GM19025 (cell line): ENCODE results near the gene ZNF587B.
"Not testable (repeated sequence)": the region's sequence is repeated elsewhere in the genome, so short reads cannot be mapped to it uniquely, and the experiment has no call there.

Source experiments
- ATAC-seq: cut with Tn5 transposase; IDR thresholded peaks from one replicate; pipeline ENCODE4 v1.9.1; 2021; ENCODE audit warnings: mild to moderate bottlenecking, low read depth, moderate library complexity; ENCODE audit not compliant: unreplicated experiment

Gene ZNF587B

DNA sequence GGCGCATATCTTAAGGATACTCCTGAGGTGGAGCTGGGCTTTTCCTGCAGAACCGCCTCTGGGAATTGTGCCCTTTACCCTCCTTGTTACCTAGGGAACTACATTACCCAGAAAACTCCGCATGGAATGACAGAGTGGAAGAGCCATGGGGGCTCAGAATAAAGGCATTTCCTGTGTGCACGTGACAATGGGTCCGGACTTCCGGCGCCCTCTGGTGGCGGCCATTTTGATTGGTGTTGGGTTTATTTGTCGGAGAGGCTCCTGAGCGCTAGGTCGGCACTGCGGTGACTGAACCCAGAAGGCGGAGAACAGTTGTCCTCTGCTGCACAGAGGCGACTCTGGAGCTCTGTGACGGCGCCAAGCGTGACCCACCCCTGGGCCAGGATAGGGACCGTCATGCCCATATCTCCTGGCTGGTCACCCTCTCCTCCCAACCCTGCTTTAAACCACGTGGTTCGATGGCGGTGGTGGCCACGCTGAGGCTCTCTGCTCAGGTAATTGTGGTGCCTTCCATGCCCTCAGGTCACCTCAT, at the start of gene ZNF587B:
ZNF587B (plus strand) TSS at position 229 of the 532 bp plus-strand sequence; CDS start at position 459, 230 bp downstream.
- no peak for ATAC-seq

DNA sequence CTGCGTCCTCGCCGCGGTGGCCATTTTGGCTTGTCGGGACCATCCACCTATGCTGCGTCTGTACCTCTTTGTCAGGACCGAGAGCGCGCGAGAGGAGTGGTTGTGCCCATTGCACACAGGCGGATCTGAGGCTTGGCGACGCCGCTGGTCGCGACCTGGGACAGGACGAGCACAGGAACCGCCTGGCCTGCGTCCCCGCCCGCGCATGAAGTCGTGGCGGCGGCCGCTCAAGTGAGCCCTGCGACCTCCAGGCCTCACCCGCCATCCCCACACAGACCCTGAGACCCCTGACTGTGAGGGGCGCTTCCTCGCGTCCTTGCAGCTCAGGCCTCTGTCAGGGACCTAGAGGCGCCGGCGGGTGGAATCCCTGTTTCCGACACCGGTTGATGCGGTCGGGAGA, 43.8 kb upstream of the ZNF587B start:
- ATAC-seq = no peak

DNA sequence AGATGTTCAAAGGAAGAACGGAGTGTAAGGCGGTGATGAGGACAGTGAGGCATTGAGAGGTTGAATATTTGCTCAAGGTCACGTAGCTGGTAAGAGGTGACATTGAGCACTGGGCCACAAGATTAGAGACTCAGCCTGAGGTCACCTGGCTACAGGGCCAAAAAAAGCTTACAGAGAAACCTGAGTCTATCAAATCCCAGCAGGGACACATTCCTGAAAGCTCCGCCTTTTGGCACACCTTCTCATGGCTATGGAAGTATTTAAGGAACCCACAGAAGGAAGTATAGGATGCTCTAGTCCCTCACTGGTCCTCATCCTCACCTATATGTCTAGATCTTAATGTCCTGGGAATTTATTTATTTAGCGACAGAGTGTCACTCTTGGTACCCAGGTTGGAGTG, 43.2 kb upstream of the ZNF587B start:
- no peak for ATAC-seq

DNA sequence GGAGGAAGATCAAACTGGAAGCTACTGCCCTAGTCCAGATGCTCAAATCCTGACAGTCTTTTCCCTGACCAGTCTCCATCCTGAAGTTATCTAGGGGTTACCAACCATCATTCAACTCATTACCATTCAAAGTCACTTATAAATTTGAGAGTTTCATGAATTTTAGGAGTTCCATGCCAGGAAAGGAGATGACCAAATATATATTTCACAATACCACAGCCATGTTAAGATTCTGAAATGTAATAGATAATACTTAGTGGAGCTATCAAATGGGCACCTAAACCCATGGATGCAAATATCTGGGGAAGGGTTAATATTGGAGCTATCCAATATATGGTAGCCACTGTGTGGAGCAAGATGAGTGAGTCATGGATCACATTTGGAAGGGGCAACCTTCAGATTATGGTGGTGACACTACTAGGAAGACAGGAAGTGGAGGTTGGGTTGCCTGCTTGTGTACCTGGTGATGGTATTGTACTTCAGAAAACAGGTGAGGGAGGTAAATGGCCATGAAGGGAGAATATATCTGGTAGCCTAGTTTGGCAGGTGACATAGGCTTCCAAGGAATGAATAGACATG, 41.9 kb upstream of the ZNF587B start:
- no peak for ATAC-seq

DNA sequence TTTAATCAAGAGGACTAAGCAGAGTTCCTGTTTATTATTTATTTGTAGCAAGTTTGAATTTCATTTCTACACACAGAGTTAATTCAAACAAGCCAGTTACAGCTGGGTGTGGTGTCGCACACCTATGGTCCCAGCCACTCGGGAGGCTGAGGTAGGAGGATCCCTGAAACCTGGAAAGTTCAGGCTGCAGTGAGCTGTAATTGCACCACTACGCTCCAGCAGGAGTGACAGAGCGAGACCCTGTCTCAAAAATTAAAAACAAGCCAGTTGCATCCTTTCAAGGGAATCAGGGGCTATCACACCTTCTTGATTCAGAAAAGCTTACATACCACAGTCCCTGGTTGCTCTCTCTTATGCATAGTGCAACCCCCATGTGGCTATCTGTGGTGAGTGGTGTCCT, 40.8 kb upstream of the ZNF587B start:
- ATAC-seq = no peak

DNA sequence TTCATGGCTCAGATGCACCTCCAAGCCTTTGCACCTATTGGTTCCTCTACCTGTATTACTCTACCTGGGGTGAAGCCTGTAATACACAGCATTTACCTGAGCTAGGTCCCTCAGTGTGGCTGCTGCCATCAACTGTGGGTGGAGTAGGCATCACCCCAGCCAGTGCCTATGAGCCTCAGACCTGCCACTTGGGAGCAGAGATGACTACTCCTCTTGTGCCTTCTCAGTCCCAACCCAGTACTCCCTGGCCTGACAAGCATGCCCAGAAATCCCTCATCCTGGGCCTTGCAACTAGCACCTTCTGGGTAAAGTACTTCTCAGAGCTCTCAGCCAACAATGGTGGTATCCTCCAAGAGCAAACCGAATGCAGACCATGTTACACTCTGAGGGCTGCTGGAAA, 33.5 kb upstream of the ZNF587B start:
- ATAC-seq = not testable (repeated sequence)

DNA sequence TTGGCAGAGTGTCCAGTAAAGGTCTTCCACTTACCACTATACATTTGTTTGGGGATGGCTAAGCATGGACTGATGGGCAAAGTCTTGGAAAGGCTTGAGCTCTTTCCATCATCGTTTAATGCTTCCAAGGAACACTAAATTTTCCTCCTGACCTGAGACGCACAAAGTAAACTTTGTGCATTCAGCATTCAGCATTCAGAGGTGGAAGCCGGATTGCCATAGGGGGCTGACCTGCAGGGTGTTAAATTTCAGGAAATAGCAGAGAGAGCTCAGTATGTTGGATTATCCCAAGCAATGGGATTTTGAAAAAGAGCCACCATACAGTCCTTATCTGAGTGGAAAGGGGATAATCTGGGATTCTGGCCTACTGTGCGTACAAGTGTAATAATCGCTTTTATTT, 29.4 kb upstream of the ZNF587B start:
- no peak for ATAC-seq

DNA sequence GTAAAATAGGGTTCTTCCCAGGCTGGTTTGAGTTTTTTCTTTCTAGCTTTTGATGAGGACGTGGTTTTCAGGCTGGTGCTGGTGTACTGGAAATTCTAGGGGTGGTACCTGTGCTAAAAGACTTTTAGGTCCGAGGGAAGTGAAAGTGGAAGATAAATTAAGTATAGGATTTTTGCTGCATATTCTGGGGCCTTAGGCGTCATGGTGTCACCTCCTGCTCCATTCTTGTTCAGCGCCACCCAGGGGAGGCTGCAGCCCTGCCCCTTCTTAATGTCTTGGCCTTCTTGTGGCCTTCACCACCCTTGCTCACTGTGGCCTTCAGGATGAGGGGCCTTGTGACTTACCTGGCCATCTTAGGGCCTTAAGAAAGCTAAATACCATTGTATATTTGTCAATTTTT, 27.8 kb upstream of the ZNF587B start:
- no peak for ATAC-seq

DNA sequence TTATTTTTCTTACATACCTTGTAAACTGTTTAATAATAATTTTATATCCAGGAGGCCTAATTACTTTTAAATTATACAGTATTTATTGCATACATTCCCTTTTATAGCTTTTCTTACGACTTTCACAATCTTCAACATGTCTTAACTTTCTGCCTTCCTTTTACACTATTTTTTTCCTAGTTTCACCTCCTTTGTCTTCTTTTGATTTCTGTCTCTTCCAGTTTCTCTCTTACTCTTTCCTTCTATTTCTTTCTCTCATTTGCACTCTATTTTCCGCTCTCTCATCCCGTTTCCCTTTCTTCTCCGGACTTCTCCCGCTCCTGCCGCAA, 26.9 kb upstream of the ZNF587B start:
- no peak for ATAC-seq

DNA sequence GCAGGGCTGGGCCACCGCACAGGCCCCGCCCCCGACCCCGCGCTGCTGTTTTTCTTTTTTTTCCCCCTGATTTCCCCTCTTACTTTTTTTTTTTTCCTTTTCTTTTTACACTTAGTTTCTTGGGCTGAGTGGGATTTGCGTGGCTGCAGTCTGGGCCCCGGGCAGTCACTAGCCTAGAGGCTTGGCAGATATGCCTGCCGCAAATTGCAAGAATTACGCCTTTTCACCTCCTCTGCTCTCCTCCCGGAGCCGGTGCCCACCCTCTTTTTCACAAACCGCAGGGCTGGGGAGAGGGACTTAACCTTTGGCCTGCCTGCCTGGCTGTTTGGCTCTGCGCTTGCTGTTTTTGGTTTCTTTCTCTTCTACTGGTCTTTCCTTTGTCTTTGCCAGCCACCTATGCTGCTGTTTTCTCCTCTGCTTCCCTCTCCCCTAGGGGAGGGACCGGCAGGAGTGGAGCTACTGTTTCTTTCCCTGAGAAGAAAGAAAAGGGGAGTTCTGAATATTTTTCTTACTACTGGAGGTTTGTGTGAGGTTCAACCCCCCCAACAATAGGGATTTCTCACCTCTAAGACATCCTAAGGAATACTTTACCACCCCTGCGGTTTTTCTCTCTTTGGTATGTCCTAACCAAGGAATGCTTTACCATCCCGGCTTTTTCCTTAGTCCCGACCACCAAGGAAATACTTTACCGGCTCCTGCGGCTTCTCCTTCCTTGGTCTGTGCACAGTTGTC, 26.3 kb upstream of the ZNF587B start:
- ATAC-seq = no peak

DNA sequence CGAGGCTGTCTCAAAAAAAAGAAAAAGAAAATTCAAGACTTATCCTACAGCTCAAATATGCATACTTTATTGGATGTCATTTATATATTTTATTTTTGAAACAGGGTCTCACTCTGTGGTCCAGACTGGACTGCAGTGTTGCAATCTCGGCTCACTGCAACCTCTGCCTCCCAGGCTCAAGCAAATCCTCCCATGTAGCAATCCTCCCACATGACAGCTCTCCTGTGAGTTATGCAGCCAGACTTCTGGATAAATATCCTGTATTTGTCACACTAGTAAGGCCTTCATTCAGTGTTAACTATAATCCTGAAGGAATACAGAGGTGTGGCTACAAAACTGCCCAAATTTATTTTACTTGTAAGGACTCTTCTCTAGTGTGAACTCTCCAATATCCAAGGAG, 22.6 kb upstream of the ZNF587B start:
- ATAC-seq = no peak

DNA sequence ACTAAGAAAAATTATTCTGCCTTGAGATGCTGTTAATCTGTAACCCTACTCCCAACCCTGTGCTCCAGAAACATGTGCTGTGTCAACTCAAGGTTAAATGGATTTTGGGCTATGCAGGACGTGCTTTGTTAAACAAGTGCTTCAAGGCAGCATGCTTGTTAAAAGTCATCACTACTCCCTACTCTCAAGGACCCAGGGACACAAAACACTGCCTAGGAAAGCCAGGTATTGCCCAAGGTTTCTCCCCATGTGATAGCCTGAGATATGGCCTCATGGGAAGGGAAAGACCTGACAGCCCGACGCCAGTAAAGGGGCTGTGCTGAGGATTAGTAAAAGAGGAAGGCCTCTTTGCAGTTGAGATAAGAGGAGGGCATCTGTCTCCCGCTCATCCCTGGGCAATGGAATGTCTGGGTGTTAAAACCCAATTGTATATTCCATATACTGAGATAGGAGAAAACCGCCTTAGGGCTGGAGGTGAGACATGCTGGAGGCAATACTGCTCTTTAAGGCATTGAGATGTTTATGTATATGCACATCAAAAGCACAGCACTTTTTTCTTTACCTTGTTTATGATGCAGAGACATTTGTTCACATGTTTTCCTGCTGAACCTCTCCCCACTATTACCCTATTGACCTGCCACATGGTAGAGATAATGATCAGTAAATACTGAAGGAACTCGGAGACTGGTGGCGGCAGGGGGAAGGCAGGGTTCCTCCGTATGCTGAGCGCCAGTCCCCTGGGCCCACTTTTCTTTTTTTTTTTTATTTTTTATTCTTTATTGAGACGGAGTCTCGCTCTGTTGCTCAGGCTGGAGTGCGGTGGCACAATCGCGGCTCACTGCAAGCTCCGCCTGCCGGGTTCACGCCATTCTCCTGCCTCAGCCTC, 19.4 kb upstream of the ZNF587B start:
- ATAC-seq = not testable (repeated sequence)

DNA sequence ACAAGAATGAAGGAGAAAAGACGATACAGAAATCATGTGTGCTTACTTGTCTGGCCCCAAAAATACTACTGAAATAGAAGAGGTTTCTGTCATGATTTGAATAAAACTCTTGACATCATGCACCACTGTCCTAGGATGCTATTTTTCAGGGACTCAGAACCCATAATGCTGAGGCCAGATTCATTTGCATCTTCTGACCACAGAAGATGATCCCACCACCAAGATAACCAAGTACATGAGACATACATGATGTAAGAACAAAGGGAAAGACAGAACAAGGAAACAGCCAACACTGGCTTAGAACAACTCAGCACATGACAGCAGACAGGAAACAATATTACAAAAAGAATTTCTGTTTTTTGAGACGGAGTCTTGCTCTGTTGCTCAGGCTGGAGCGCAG, 17.9 kb upstream of the ZNF587B start:
- ATAC-seq = no peak

DNA sequence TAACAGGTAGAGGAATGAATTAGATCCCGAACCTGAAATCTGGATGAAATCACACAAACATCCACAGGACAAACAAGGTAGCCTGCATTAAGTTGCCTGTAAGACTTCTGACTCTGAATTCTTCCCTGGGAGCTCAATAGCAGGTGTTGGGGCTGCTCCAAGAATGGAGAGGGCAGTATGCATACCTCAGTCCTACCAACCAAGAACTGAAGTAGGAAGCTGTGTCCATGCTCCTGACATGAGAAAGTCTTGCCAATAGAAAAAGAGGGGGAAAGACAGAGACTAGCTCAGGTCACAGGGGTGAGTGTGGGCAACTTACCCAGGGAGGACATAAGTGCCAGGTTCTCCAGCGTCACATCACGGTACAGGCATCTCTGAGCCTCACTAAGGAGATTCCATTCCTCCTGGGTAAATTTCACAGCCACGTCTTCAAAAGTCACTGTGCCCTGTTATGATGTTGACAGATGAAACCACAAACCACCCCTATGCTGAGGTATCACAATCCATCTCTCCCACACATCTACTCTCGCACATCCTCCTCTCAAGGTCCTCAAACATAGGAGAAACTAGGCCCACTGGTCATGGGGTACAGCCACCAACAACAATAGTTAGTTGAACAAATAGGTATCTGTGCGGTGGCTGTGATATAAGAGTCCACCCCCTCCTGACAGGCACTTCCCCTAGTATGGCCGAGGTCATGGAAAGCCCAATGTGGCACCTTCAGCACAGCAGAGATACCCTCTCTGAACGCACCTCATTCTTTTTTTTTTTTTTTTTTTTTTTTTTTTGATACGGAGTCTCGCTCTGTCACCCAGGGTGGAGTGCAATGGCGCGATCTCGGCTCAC, 16.9 kb upstream of the ZNF587B start:
- not testable (repeated sequence) for ATAC-seq

DNA sequence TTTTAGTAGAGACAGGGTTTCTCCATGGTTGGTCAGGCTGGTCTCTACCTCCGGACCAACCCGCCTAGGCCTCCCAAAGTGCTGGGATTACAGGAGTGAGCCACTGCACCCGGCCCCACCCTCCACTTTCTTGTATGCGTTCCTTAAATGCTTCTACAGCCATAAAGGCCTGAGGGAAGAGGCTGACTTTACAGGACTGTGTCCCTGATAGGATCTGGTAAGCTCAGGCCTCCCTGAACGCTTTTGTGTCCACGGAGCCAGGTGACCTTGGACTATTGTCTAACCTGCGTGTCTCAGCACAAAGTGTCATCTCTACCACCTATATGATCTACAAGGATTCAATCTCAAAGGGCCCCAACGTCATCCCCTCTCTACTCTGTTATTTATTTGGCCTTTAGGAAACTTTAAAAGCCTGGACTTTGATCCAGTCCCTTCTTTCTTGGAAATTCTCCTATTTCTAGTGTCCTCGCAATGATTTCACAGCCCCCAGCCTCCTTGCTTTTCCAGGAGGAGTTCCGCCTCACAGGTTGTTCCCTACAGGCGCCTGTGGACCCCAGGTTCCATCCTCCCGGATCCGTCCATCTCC, 16.1 kb upstream of the ZNF587B start:
- ATAC-seq = no peak

DNA sequence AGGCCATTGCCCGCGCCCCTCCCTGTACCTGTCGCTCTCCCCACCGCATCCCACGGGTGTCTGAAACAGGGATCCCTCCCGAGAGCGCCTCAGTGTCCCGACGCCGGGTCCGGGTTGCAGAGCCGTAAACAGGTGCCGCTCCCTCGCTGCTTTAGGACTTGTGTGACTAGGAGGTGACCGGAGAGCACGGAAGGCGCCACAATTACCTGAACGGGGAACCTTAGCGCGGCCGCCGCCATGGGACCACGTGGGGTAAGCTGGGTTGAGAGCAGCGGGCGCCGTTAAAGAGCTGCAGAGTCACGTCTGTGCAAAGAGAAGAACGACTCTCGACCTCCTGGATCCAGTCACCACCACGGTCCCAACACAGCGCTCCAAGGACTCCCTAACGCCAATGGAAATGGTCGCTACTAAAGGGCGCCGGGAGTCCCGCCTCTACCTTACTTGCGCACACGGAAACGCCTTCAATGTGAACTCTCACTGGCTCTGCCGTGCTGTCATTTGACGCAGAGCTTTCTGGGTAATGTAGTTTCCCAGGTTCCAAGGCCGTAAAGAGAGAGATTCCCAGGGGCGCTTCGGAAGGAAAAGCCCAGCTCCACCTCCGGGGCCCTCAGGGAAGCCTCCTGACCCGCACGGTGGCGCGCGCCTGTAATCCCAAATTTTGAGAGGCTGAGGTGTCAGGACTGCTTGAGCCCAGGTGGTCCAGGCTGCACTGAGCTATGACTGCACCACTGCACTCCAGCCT, 15.4 kb upstream of the ZNF587B start, which contains the start of gene ZNF552:
ZNF552 (minus strand) TSS at position 409 of the 742 bp plus-strand sequence; CDS start at position 239, 170 bp downstream.
- ATAC-seq = peak; percentile 67

DNA sequence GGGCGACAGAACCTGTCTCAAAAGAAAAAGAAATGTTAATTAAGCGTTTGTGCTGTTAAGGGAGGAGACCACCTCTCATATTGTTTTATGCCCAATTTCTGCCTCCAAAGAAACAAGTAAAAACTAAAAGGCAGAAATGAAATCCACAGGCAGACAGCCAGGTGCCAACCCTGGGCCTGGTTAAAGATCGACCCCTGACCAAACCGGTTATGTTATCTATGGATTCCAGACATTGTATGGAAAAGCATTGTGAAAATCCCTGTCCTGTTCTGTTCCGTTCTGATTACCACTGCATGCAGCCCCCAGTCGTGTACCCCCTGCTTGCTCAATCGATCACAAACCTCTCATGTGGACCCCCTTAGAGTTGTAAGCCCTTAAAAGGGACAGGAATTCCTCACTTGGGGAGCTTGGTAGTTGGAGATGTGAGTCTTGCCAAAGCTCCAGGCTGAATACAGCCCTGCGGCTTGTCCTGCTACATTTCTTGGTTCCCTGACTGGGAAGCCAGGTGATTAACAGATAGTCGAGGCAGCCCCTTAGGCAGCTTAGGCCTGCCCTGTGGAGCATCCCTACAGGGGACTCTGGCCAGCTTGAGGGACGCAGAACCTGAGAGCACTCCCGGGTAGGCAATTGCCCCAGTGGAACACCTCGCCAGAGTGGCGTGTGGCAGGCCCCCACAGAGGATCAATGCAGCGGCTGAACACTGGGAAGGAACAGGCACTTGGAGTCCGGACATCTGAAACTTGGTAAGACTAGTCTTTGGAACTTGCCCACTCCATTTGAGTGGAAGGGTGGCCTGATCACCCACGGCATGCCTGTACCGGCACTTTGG, 14.6 kb upstream of the ZNF587B start:
- no peak for ATAC-seq

DNA sequence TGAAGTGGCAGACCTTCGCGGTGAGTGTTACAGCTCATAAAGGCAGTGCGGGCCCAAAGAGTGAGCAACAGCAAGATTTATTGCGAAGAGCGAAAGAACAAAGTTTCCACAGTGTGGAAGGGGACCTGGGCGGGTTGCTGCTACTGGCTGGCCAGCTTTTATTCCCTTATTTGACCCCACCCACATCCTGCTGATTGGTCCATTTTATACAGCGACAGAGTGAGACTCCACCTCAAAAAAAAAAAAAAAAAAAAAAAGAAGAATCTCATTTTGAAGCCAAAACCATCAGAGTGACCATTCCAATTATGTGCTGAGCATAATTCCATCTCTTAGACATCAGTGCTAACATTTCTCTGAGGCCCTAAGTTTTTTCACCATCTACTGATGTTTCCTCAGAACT, 13.4 kb upstream of the ZNF587B start:
- ATAC-seq = no peak
